Endodermal cell (in vitro differentiated cells): ENCODE data around the gene PPP2CA. TPM values are rescaled to one million over a fixed set of nuclear protein-coding genes. Genes with fewer than 3 reads are reported as not detected.

Source experiments
- DNase-seq: peaks from one replicate; pipeline ENCODE4 v3.0.0-alpha.2; 2017
- H3K27ac ChIP-seq: 2 replicates; pipeline ENCODE4 v1.5.1; 2013; ENCODE audit warnings: mild to moderate bottlenecking, low read depth, low read length, moderate library complexity
- H3K27me3 ChIP-seq: 2 replicates; pipeline ENCODE4 v1.6.1; 2013; ENCODE audit warnings: mild to moderate bottlenecking, low read length, moderate library complexity; ENCODE audit not compliant: insufficient read depth, control insufficient read depth, poor library complexity, severe bottlenecking
- H3K36me3 ChIP-seq: 2 replicates; pipeline ENCODE4 v1.7.0; 2013; ENCODE audit warnings: mild to moderate bottlenecking, low read length, moderate library complexity; ENCODE audit not compliant: control insufficient read depth, insufficient read depth
- H3K4me1 ChIP-seq: one replicate; pipeline ENCODE4 v1.7.0; 2013; ENCODE audit warnings: low read length; ENCODE audit not compliant: control insufficient read depth, insufficient read depth
- H3K4me3 ChIP-seq: 2 replicates; pipeline ENCODE4 v1.5.1; 2013; ENCODE audit warnings: mild to moderate bottlenecking, low read length, moderate library complexity
- H3K9ac ChIP-seq: 2 replicates; pipeline ENCODE4 v1.6.1; 2013; ENCODE audit warnings: mild to moderate bottlenecking, low read length, moderate library complexity; ENCODE audit not compliant: poor library complexity, severe bottlenecking; ENCODE audit errors: extremely low read depth
- H3K9me3 ChIP-seq: 2 replicates; pipeline ENCODE4 v1.6.1; 2013; ENCODE audit warnings: mild to moderate bottlenecking, low read length, moderate library complexity; ENCODE audit not compliant: control insufficient read depth
- H3K27ac Mint-ChIP-seq: 2 replicates; pipeline ENCODE4 v1.8.0; 2020; ENCODE audit warnings: mixed read lengths
- H3K27me3 Mint-ChIP-seq: 2 replicates; pipeline ENCODE4 v1.8.0; 2021; ENCODE audit warnings: mild to moderate bottlenecking, mixed read lengths; ENCODE audit not compliant: insufficient read depth
- H3K36me3 Mint-ChIP-seq: 2 replicates; pipeline ENCODE4 v1.8.0; 2020; ENCODE audit warnings: low read depth, mixed read lengths
- H3K4me1 Mint-ChIP-seq: 2 replicates; pipeline ENCODE4 v1.8.0; 2020; ENCODE audit warnings: mixed read lengths
- H3K4me3 Mint-ChIP-seq: 2 replicates; pipeline ENCODE4 v1.8.0; 2020; ENCODE audit warnings: mild to moderate bottlenecking, moderate library complexity, mixed read lengths
- H3K9me3 Mint-ChIP-seq: 2 replicates; pipeline ENCODE4 v1.8.0; 2020; ENCODE audit warnings: mild to moderate bottlenecking, mixed read lengths
- CTCF ChIP-seq: fragments of 200-600 bp; sonication (generic); conservative IDR thresholded peaks from 2 replicates; pipeline ENCODE4 v1.5.0; 2021; ENCODE audit warnings: antibody characterized with exemption, mild to moderate bottlenecking
- WGBS, 2 experiments: methylation state at CpG; one replicate each; pipeline versions ENCODE4 v1.1.5 to v1.1.7; 2013; ENCODE audit warnings: missing lambda C conversion rate in 2 of 2, mixed read lengths in 1 of 2; ENCODE audit not compliant: insufficient coverage in 1 of 2, insufficient read length in 1 of 2; 5-methylcytosine and 5-hydroxymethylcytosine counted together
- total RNA-seq, 2 donors: library from RNA; stranded (reverse); fragmentation: NEBNext Ultra II Directional in 1 of 2; extraction: Animal tissue kit (Norgen Biotek cat#: 25700) in 1 of 2; gene quantifications; 2 replicates in 1 of 2; 3 replicates in 1 of 2; pipeline ENCODE4 v1.2.1, GENCODE V29; 2021

PPP2CA gene
- total RNA-seq, 2 donors from 2014 or later, result 174 to 185 TPM

- Mint-ChIP-seq H3K27ac (no peak overlapping the region), H3K9me3 (no peaks in the 10 kb centered on the region), H3K4me3 (no peak overlapping the region), H3K36me3 (peaks cover 5% of the 10 kb centered on the region), H3K4me1 (peaks cover 25% of the 10 kb centered on the region), H3K27me3 (peaks cover 5% of the 10 kb centered on the region)
- H3K27ac ChIP-seq, result no peak overlapping the region
- no peak for TF ChIP-seq CTCF
- no peak overlapping the region for H3K9ac ChIP-seq
- H3K36me3 ChIP-seq, result peaks cover 14% of the 10 kb centered on the region
- no peak overlapping the region for H3K4me3 ChIP-seq
- no peaks in the 10 kb centered on the region for H3K27me3 ChIP-seq
- H3K9me3 ChIP-seq, result no peaks in the 10 kb centered on the region
- 94% methylated on average over 3 of the region's 3 CpGs for WGBS, 2 experiments
- H3K4me1 ChIP-seq, result no peaks in the 10 kb centered on the region
- DNase-seq, result no peak
These were observed 1.9 kb upstream of the PPP2CA start for GRCh38 chr5:134227776-134228175.

GRCh38 chr5:134227259-134227658 lies 1.4 kb upstream of the PPP2CA start:
- Mint-ChIP-seq H3K9me3 (no peaks in the 10 kb centered on the region), H3K4me3 (peak overlapping the region; percentile 96), H3K27ac (peak overlapping the region; percentile 99), H3K4me1 (peaks cover 30% of the 10 kb centered on the region), H3K36me3 (peaks cover 7% of the 10 kb centered on the region), H3K27me3 (peaks cover 5% of the 10 kb centered on the region)
- TF ChIP-seq CTCF, result peak; percentile 50
- WGBS, 2 experiments, result 53 to 69% methylated on average over 5 of the region's 5 CpGs
- no peaks in the 10 kb centered on the region for H3K4me1 ChIP-seq
- no peak overlapping the region for H3K9ac ChIP-seq
- H3K9me3 ChIP-seq, result no peaks in the 10 kb centered on the region
- H3K27me3 ChIP-seq, result no peaks in the 10 kb centered on the region
- no peak overlapping the region for H3K27ac ChIP-seq
- H3K4me3 ChIP-seq, result peak overlapping the region; percentile 99
- peaks cover 14% of the 10 kb centered on the region for H3K36me3 ChIP-seq
- peak; percentile 83 for DNase-seq

GRCh38 chr5:134226441-134227192 lies 744 bp upstream of the PPP2CA start:
- no peaks in the 10 kb centered on the region for H3K9me3 Mint-ChIP-seq
- peaks cover 12% of the 10 kb centered on the region for H3K36me3 Mint-ChIP-seq
- Histone ChIP-seq H3K27ac (peak overlapping the region; percentile 99), H3K27me3 (no peaks in the 10 kb centered on the region), H3K4me1 (no peaks in the 10 kb centered on the region), H3K4me3 (peak overlapping the region; percentile 99), H3K9ac (peak overlapping the region; percentile 99), H3K36me3 (peaks cover 19% of the 10 kb centered on the region), H3K9me3 (no peaks in the 10 kb centered on the region)
- peaks cover 5% of the 10 kb centered on the region for H3K27me3 Mint-ChIP-seq
- H3K4me1 Mint-ChIP-seq, result peaks cover 34% of the 10 kb centered on the region
- DNase-seq, result no peak
- 9 to 13% methylated on average over 43 to 51 of the region's 51 CpGs for WGBS, 2 experiments
- H3K27ac Mint-ChIP-seq, result peak overlapping the region; percentile 99
- H3K4me3 Mint-ChIP-seq, result peak overlapping the region; percentile 96
- no peak for TF ChIP-seq CTCF
